HG03432 (cell line): Measurements from ENCODE around the gene KRT13.

Experiments
- ATAC-seq: cut with Tn5 transposase; IDR thresholded peaks from one replicate; pipeline ENCODE4 v1.9.1; 2021; ENCODE audit warnings: mild to moderate bottlenecking, moderate library complexity; ENCODE audit not compliant: unreplicated experiment

Gene KRT13

DNA sequence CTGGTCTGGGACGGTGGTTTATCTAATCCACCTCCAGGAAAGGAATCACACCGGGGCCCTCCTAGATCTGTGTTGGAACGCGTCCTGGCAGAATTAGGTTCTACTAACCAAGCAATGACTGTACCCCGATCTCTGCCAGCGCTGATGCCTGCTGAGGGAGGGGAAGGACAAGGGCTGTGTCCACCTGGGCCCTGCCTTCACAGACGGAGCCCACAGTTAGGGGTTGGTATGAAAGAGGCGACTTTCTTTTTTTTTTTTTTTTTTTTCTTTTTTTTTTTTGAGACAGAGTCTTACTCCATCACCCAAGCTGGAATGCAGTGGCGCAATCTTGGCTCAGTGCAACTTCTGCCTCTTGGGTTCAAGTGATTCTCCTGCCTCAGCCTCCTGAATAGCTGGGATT is 32.6 kb upstream of the KRT13 start:
- no peak for ATAC-seq

DNA sequence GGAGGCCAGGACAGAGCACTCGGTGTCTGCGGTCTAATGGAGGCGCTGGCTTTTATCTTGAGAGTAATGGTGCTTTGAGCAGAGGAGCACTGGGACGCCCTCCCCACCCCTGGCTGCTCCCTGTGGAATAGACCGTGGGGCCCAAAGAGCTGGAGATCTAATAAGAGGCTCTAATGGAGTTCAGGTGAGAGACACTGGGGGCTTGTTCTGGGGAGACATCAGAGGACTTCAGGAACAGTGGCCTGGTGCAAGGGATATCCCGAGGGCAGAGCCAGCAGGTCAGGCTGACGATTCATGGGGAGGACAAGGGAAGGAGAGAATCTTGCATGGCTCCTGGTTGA is 32.2 kb upstream of the KRT13 start:
- ATAC-seq, result no peak

DNA sequence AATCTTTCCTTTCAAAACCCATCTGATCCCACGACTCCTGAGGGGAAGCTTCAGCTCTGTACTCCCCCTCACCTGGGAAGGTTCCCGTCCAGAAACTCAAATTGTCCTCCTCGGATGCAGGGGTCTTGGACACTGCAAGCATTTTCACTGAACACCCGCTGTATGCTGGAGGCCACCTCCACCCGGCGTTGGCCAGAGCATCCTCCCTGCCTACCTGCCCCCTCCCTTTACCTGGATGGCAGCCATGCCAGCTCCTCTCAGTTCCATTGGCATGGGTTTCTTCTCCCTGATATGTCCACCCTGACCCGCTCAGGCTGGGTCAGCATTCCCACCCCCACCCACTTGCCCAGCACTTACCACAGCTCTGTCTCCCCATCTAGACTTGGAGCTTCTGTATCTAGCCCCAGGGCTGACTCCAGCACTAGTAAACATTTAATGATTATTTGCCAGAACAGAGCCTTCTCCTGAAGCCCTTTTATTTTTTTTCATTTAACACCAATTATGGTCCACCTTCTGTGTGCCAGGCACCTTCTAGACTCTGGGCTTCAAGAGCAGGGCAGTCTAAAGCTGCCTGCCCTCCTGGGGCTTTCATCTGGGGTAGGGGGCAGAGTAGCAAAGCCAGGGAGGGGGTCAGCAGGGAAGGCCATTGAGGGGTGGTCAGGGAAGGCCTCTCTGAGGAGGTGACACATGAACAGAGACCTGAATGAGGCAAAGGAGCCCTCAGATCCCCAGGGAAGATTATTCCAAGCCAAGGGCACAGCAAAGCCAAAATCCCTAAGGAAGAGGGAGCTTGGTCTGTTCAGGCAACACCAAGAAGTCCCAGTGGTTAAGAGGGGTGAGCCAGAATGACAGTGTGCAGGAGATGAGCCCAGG is 31.6 kb upstream of the KRT13 start:
- ATAC-seq, result no peak

DNA sequence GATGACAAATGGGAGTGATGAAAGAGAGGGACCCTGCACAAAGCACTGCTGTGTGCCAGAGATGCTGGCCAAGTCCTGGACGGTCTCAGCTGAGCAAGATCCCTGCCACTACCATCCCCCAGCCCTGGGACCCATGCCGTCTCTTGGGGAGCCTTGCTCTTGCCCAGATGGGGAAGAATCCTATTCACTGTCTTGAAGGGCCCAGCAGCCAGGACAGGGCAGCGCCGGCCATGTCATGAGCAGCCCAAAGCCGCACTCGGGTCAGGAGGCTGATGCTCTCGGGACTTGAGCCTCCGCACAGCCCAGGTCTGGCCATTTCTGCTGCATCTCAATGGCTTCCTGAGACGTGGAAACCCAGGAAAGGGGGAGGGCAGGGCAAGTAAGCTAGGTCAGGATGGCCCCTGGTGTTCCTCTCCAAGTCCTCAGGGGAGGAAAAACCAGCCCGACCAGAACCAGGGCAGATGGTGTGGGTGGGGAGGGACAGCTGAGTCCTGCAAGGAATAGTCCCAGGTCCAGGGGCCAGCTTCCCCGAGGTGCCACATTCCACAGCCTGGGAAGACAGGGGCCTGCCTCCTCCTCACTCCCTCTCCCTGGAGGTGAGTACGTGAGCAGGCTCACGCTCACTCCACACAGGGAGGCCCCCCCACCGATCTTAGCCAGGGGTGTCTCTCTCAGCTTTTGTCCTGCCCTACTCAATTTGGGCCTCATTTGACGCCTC is 30.5 kb upstream of the KRT13 start:
- ATAC-seq, result no peak

DNA sequence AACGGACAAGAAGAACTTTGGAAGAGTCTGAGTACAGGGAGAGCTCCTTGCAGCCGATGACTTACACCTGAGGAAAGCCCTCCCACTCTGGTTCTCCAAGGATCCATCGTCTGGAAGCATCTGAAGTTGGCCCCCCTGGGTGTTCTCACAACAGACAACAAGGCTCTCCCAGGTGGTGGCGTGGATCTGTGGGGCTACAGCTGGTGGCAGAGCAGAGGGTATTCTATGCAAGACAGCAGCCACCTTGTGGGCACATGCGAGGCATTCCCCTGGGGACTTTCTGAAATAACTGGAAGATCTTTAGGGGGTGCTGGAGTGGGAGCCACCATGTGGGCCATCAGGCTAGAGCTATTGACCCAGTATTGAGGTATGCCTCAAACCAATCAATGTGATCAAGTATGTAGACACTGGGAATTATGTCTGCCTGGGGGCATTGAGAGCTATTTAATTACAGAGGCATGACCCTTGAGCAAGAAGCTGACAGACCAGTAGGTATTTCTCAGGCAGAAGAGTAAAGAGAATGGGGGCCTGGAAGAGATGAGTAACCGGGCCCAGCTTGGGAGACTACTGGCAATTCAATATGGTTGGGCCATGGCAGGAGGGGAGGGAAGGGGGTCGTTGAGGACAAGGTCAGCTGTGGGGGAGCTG is 29.6 kb upstream of the KRT13 start:
- ATAC-seq, result no peak

DNA sequence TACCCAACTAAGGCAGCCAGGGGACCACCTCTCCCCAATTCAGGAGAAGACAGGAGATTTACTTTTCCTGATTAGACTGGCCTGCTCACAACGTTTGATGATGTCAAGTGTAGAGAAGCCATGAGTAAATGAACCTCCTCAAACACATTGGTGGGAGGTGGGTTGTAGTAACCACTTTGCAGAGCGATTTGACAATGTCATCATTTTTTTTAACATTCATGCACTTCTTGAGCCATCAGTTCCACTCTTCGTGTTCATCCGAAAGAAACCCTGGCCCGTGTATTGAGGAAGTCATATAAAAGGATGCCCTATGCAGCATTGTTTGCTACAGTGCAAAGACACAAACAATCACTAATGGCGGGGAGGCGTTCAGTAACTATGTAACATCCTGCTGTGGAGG is 28.2 kb upstream of the KRT13 start:
- no peak for ATAC-seq

DNA sequence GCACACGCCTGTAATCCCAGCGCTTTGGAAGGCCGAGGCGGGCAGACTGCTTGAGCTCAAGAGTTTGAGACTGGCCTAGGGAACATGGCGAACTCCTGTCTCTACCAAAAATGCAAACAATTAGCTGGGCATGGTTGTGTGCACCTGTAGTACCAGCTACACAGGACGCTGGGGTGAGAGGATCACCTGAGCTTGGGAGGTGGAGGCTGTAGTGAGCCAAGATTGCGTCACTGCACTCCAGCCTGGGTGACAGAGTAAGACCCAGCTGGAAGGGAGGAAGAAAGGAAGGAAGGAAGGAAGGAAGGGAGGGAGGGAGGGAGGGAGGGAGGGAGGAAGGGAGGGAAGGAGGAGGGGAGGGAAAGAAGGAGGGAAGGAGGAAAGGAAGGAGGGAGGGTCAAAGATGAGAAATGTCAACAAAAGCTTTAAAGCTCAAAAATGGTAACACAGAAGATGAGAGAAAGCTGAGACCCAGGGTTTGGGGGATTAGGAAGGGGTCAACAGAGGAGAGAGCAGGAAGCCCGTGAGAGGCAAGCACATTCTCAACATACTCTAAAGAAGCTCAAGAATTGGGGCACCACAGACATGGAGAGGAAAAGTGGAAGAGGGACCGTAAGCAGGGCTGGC is 27.6 kb upstream of the KRT13 start:
- no peak for ATAC-seq

DNA sequence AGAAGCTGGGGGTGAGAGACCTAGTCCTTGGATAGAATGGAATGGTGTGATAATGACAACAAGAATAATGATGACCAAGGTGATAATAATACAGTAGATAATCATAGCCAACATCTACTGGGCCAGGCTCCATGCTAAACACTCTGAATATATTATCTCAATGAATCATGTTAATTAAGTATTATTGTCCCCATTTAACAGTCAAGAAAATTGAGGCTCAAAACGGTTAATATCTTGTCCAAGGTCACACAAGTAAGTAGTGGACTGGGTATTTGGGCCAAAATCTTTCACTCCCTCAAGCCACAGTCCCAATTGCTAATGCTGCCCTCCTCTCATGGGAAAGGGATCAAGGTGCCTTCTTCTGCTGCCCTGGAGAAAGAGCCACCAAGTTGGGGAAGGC is 26.6 kb upstream of the KRT13 start:
- ATAC-seq, result no peak

DNA sequence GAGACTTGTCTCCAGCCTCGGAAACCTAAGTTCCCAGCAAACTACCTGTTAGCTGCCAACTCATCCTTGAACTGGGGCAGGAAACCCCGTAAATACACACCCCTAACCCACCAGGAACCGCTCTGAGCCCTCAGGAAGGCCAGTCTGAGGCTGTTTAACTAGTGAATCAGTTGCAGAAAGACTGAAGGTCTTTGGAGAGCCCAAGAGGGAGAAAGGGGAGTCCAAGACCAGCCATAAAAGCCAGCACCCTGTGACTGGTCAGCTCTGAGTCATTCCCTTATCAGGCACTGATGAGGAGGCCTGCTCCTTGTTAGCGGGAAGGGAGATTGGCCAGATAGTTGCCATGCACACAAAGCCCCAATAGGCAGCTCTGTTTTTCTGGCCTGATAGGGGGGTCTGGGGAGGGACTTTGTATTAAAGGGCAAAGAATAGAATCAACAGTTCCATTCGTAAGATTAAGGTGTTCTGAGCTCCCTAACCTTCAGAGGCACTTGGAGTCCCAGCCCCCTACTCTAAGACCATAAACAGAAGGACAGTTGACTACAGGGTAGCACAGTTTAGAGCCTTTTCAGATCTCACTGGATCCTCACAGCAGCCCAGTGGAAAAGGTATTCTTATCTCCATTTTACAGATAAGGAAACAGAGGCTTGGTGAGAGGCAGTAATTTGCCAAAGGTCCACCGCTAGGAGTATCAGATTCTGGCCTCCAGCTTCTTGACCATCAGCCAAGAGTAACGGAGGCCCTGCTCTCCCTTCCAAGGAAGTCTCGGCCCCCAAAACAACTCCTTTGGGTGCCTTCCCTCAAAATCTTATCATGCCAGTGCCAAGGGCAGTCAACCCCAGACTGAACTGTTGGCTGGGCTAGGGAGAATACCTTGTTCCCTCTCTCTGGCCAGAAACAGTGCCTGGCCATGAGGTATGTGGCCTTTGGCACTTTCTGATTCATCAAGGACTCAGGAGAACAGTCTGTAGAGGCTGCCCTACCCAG is 24.9 kb upstream of the KRT13 start:
- ATAC-seq, result no peak

DNA sequence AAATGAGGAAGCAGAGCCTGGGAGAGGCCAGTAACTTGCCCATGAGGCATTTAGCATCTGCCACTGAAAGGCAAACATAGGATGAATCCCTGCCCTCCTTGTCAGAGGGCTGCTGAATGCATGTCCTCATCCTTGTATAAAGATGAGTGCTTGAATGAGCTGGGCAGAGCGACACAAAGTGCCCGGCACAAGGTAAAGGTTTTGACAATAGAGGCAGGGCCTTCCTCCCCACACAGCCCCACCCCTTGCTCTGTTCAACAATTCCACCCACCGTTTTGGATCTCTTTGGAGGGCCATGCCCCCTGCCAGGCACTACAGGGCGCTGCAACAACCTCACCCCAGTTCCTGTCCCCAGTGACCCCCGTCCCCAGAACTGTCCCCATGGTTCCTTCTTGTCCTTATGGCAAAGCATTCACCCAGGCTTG is 24.1 kb upstream of the KRT13 start:
- no peak for ATAC-seq

DNA sequence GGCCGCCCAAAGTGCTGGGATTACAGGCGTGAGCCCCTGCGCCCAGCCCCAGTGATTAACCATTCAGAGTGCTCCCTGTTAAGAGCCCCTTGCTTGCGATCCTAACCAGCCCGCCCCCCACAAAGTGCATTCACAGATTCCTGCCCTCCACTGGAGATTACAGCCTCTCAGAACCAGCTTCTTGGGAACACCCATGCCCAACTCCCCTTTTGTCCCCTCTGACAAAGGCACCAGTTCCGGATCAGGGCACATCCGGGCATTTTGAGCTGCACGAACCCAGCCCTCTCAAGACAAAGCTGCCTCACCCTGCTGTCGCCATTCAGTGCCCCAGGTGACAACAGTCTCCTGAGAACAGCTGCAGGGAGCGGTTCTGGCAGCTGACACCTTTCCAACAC is 23.5 kb upstream of the KRT13 start:
- no peak for ATAC-seq

DNA sequence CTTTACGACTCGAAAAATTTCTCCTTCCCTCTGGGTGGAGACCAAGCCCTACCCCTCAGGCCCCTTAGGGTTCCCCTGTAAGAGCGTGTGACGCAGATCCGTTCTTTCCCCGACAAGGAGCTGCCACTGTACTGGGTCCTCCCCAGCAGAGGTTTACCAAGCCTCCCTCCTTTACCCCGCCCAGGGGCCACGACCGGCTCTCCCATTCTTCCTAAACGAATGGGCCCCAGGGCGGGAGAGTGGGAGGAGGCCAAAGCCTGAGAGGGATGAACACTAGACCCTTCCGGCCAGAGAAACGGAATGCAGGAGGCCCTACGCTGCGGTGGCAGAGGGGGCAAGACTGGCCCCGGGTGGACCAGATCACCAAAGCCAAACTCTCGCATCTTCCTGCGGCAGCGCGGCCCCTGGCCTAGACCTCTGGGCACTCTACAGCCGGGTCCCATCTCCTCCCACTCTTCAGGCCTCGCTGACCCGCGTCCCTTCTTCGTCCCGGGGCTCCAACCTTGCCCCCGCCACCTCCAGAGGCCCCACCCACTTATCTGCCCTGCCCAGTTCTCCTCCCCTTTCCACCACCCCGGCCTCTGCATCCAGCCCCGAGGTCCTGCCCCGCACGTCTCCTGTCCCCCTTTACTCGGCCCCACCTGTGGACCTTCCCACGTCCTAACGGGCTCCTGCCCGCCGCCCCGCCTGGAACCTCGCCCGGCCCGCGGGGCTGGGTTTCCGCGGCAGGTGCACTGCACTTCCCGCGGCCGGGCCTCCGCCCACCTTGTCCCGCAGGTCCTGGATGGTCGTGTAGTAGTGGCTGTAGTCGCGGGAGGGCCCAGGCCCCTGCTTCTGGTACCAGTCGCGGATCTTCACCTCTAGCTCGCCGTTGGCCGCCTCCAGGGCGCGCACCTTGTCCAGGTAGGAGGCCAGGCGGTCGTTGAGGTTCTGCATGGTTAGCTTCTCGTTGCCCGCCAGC is 21.9 kb upstream of the KRT13 start:
- no peak for ATAC-seq

DNA sequence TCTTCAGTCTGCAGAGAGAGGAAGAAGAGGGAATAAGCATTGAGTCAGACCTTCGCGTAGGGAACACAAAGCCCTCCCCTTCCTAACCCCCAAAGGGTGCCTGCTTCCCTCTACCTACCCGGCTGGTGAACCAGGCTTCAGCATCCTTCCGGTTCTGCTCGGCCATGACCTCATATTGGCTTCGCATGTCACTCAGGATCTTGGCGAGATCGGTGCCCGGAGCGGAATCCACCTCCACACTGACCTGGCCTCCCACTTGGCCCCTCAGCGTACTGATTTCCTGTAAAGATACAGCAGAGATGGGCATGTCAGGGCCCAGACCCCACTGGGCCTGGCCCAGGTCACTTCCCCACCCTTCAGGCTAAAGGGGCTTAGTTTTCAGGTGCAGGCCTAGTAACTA is 18.8 kb upstream of the KRT13 start:
- no peak for ATAC-seq

DNA sequence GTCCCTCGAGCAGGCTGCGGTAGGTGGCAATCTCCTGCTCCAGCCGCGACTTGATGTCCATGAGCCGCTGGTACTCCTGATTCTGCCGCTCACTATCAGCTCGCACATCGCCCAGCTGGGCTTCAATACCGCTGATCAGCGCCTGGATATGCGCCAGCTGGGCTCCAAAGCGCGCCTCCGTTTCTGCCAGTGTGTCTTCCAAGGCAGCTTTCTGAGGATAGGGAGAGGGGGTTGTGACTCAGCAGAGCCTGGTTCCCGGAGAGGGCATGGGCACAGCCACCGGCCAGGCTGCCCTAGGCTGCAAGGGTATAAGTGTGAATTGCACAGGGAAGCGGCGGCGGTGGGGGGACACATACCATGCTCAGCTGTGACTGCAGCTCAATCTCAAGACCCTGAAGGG is 18.4 kb upstream of the KRT13 start:
- ATAC-seq, result no peak

DNA sequence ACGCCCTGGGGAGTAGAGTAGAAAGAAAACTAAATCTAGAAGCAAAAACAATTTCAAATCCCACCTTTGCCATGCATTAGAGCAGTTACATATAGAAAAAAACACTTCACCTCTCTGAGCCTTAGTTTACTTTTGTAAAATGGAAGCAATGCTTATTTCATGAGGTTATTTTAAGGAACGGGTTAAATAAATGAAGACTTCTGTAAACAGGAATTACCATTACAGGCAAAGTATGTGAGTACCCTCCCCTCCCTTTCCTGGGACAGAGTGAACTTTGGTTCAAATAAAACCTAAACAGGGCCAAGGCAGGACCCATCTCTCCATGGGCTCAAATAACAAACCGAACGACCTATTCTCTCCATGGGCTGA is 17.8 kb upstream of the KRT13 start:
- ATAC-seq, result no peak

DNA sequence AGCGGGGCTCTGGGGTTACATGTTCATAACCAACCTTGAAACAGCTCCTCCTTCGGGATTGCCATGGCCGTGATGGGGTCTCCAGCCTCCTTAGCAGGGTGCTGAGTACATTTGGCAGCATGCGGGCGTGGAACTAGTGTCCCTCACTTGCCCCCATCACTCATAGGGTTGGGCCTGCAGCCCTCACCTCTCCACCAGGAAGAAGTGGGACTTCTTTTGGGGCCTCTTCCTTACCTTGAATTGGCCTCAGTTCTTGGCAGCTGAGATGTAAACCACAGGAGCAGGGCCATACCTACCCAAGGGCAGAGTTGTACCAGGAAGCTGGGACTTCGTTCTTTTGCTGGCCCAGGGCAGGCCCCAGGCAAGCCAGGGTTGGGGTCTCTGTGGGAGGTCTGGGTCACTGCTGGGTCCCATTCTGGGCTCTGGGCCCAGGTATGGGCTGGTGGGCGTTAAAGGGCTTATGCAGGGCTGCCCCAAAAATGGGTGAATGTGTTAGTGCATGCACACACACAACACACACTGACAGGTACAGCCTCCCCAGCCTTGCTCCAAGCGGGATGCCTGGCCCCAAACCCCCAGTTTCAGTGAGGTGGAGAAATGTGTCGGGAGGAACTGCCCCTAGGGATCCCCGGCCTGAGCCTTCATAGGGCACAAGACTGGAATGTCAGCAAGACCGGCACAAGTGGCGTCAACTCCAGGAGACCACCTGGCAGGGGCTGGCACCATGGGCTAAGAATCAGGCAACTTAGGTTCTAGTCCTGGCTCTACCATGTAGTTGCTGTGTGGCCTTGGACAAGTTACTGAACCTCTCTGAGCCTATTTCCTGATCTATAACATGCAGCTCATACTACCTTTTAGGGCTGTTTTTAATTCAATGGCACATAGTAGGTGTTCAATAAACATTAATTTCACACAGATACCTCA is 17.2 kb upstream of the KRT13 start:
- ATAC-seq, result no peak

DNA sequence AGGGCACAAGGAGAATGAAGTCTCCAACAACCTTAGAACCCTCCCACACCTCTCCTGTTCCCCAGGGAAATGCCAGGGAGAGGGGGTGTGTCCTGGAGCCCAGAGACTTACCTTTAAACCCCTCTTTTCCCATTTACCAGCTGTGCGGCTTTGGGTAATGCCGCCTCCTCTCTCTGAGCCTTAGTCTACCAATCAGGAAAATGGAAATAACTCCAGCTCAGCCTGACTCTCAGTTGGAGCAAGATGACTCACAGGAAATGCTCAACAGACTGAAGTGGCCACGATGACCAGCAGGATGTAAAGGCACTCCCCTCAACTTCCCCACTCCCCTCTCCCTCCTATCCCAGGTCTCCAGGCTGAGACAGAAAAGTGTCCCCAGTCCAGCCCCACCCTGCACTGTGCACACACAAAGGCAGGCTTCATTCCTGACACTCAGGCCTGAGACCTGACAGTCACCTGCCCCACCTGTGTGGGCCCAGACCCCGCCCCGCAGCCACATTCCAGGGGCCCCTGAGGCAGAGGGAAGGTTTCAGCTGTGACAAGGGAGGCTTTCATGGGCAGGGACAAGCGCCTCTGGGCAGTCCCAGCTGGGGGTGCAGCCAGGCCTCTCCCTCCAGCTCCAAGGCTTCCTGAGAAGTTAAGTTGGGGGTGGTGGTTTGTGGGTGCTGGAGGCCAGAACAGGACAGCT is 16.3 kb upstream of the KRT13 start:
- ATAC-seq, result no peak
